ENCODE data around the gene TPTE. TPM values are rescaled to one million over a fixed set of nuclear protein-coding genes. Genes with fewer than 3 reads are reported as not detected.
"Not testable (repeated sequence)": the region's sequence is repeated elsewhere in the genome, so short reads cannot be mapped to it uniquely, and the experiment has no call there.

TPTE gene
- total and polyA plus RNA-seq, 2 experiments from 2014 or later, result not detected

GRCh38 chr21:10511116-10511515, 10.3 kb upstream of the TPTE start (continued):
- TF ChIP-seq, protein P1, sequence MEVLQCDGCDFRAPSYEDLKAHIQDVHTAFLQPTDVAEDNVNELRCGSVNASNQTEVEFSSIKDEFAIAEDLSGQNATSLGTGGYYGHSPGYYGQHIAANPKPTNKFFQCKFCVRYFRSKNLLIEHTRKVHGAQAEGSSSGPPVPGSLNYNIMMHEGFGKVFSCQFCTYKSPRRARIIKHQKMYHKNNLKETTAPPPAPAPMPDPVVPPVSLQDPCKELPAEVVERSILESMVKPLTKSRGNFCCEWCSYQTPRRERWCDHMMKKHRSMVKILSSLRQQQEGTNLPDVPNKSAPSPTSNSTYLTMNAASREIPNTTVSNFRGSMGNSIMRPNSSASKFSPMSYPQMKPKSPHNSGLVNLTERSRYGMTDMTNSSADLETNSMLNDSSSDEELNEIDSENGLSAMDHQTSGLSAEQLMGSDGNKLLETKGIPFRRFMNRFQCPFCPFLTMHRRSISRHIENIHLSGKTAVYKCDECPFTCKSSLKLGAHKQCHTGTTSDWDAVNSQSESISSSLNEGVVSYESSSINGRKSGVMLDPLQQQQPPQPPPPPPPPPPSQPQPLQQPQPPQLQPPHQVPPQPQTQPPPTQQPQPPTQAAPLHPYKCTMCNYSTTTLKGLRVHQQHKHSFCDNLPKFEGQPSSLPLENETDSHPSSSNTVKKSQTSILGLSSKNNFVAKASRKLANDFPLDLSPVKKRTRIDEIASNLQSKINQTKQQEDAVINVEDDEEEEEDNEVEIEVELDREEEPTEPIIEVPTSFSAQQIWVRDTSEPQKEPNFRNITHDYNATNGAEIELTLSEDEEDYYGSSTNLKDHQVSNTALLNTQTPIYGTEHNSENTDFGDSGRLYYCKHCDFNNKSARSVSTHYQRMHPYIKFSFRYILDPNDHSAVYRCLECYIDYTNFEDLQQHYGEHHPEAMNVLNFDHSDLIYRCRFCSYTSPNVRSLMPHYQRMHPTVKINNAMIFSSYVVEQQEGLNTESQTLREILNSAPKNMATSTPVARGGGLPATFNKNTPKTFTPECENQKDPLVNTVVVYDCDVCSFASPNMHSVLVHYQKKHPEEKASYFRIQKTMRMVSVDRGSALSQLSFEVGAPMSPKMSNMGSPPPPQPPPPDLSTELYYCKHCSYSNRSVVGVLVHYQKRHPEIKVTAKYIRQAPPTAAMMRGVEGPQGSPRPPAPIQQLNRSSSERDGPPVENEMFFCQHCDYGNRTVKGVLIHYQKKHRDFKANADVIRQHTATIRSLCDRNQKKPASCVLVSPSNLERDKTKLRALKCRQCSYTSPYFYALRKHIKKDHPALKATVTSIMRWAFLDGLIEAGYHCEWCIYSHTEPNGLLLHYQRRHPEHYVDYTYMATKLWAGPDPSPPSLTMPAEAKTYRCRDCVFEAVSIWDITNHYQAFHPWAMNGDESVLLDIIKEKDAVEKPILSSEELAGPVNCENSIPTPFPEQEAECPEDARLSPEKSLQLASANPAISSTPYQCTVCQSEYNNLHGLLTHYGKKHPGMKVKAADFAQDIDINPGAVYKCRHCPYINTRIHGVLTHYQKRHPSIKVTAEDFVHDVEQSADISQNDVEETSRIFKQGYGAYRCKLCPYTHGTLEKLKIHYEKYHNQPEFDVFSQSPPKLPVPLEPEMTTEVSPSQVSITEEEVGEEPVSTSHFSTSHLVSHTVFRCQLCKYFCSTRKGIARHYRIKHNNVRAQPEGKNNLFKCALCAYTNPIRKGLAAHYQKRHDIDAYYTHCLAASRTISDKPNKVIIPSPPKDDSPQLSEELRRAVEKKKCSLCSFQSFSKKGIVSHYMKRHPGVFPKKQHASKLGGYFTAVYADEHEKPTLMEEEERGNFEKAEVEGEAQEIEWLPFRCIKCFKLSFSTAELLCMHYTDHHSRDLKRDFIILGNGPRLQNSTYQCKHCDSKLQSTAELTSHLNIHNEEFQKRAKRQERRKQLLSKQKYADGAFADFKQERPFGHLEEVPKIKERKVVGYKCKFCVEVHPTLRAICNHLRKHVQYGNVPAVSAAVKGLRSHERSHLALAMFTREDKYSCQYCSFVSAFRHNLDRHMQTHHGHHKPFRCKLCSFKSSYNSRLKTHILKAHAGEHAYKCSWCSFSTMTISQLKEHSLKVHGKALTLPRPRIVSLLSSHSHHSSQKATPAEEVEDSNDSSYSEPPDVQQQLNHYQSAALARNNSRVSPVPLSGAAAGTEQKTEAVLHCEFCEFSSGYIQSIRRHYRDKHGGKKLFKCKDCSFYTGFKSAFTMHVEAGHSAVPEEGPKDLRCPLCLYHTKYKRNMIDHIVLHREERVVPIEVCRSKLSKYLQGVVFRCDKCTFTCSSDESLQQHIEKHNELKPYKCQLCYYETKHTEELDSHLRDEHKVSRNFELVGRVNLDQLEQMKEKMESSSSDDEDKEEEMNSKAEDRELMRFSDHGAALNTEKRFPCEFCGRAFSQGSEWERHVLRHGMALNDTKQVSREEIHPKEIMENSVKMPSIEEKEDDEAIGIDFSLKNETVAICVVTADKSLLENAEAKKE (CRISPR knock-in tag; IDR thresholded peaks at IDR 0.05), result no peak
- TF ChIP-seq ETS1 (IDR thresholded peaks at IDR 0.05) (no peak), POLR2AphosphoS5 (IDR thresholded peaks at IDR 0.05; ENCODE audit: low read depth) (no peak), ZNF331 (CRISPR knock-in tag; IDR thresholded peaks at IDR 0.05; ENCODE audit: low read depth) (no peak), EZH2 (IDR thresholded peaks at IDR 0.05; ENCODE audit: low read depth, unreplicated experiment) (no peak), STAT1 (IDR thresholded peaks at IDR 0.05; ENCODE audit: unreplicated experiment) (no peak)

GRCh38 chr21:10516889-10517288, 4.5 kb upstream of the TPTE start:
- not testable (repeated sequence) for H3K4me1 Mint-ChIP-seq; H3K27me3 Mint-ChIP-seq (ENCODE audit: insufficient read depth, low read depth, poor library complexity); H3F3A ChIP-seq (replicated peaks; ENCODE audit: low read depth); H3K4me2 ChIP-seq; H3K9me2 ChIP-seq (ENCODE audit: insufficient read depth); ATAC-seq; DNase-seq (ENCODE audit: low spot score); H3K79me2 ChIP-seq (replicated peaks; ENCODE audit: insufficient read depth); H3K4me1 ChIP-seq (ENCODE audit: insufficient read depth); H3K27me3 ChIP-seq (ENCODE audit: insufficient read depth); H2AFZ ChIP-seq; H4K20me1 ChIP-seq (replicated peaks; ENCODE audit: insufficient read depth); H3K27ac Mint-ChIP-seq; H3K4me3 ChIP-seq; H3K4me3 Mint-ChIP-seq; H3K27ac ChIP-seq (ENCODE audit: low read depth)
- Mint-ChIP-seq H3K36me3 (ENCODE audit: low read depth) (peaks cover 48% of the 10 kb centered on the region), H3K9me3 (peaks cover 85% of the 10 kb centered on the region)
- H3K36me3 ChIP-seq (ENCODE audit: insufficient read depth), result peaks cover 14% of the 10 kb centered on the region

- H4K20me1 ChIP-seq (replicated peaks; ENCODE audit: insufficient read depth); H3K27ac ChIP-seq (ENCODE audit: low read depth); H3K27me3 ChIP-seq (ENCODE audit: insufficient read depth); H3F3A ChIP-seq (replicated peaks; ENCODE audit: low read depth); H3K79me2 ChIP-seq (replicated peaks; ENCODE audit: insufficient read depth); H3K27me3 Mint-ChIP-seq (ENCODE audit: insufficient read depth, low read depth, poor library complexity); ATAC-seq; H3K4me1 Mint-ChIP-seq; H3K4me3 ChIP-seq; H2AFZ ChIP-seq; H3K4me3 Mint-ChIP-seq; DNase-seq (ENCODE audit: low spot score); H3K4me2 ChIP-seq; H3K27ac Mint-ChIP-seq; H3K4me1 ChIP-seq (ENCODE audit: insufficient read depth); H3K9me2 ChIP-seq (ENCODE audit: insufficient read depth): not testable (repeated sequence)
- peaks cover 14% of the 10 kb centered on the region for H3K36me3 ChIP-seq (ENCODE audit: insufficient read depth)
- H3K36me3 Mint-ChIP-seq (ENCODE audit: low read depth), result peaks cover 51% of the 10 kb centered on the region
- peaks cover 75% of the 10 kb centered on the region for H3K9me3 Mint-ChIP-seq
Observed at GRCh38 chr21:10517904-10518303, 3.5 kb upstream of the TPTE start.

- not testable (repeated sequence) for H3K27me3 Mint-ChIP-seq (ENCODE audit: insufficient read depth, low read depth, poor library complexity); H3K36me3 ChIP-seq (ENCODE audit: insufficient read depth); H3K4me3 ChIP-seq; H3K79me2 ChIP-seq (replicated peaks; ENCODE audit: insufficient read depth); H3K27me3 ChIP-seq (ENCODE audit: insufficient read depth); H3K4me3 Mint-ChIP-seq; H3K4me1 ChIP-seq (ENCODE audit: insufficient read depth); H3K4me1 Mint-ChIP-seq; H3K9me2 ChIP-seq (ENCODE audit: insufficient read depth); DNase-seq (ENCODE audit: low spot score); H3K4me2 ChIP-seq; H4K20me1 ChIP-seq (replicated peaks; ENCODE audit: insufficient read depth); H3F3A ChIP-seq (replicated peaks; ENCODE audit: low read depth); H3K27ac ChIP-seq (ENCODE audit: low read depth); H3K27ac Mint-ChIP-seq; ATAC-seq; H2AFZ ChIP-seq
- Mint-ChIP-seq H3K9me3 (peaks cover 38% of the 10 kb centered on the region), H3K36me3 (ENCODE audit: low read depth) (peaks cover 58% of the 10 kb centered on the region)
Observed at GRCh38 chr21:10521835-10522500, 585 bp downstream of the TPTE start.
